Measurements from ENCODE around the gene WARS2. TPM values are rescaled to one million over a fixed set of nuclear protein-coding genes. Genes with fewer than 3 reads are reported as not detected.

The WARS2 gene
- polyA plus RNA-seq, 1 experiment, result 12.6 TPM

- H3K27me3 ChIP-seq (ENCODE audit: control insufficient read depth, insufficient read depth, low read length), result peaks cover 76% of the 10 kb centered on the region
- ChIA-PET POLR2A (no interaction called here), CTCF (no interaction called here)
- H3K9me3 ChIP-seq (ENCODE audit: control insufficient read depth, insufficient read depth, low read length), result peaks cover 20% of the 10 kb centered on the region; the same call in 1 of the 2 replicates
- no peak overlapping the region for H3K4me3 ChIP-seq (ENCODE audit: low read depth, low read length)
- no peak for DNase-seq (ENCODE audit: low read depth, low spot score)
- no peak for TF ChIP-seq CTCF (IDR thresholded peaks at IDR 0.05; ENCODE audit: low read depth, low read length)
- H3K27ac ChIP-seq (ENCODE audit: low read depth, low read length), result no peak overlapping the region
Measured at GRCh38 chr1:119006406-119007279, 133.8 kb downstream of the WARS2 start.

- no peak for TF ChIP-seq CTCF (IDR thresholded peaks at IDR 0.05; ENCODE audit: low read depth, low read length)
- DNase-seq (ENCODE audit: low read depth, low spot score), result no peak
- Histone ChIP-seq H3K27ac (ENCODE audit: low read depth, low read length) (no peak overlapping the region), H3K9me3 (ENCODE audit: control insufficient read depth, insufficient read depth, low read length) (peaks cover 20% of the 10 kb centered on the region; the same call in 1 of the 2 replicates), H3K4me3 (ENCODE audit: low read depth, low read length) (no peak overlapping the region), H3K27me3 (ENCODE audit: control insufficient read depth, insufficient read depth, low read length) (peaks cover 83% of the 10 kb centered on the region)
- ChIA-PET CTCF (no interaction called here), POLR2A (no interaction called here)
Measured at GRCh38 chr1:119005724-119006405, 134.6 kb downstream of the WARS2 start.

- POLR2A ChIA-PET, result no interaction called here
- H3K27me3 ChIP-seq (ENCODE audit: control insufficient read depth, insufficient read depth, low read length), result peaks cover 94% of the 10 kb centered on the region
- CTCF ChIA-PET, result no interaction called here
- no peak for TF ChIP-seq CTCF (IDR thresholded peaks at IDR 0.05; ENCODE audit: low read depth, low read length)
- no peak overlapping the region for H3K4me3 ChIP-seq (ENCODE audit: low read depth, low read length)
- no peak for DNase-seq (ENCODE audit: low read depth, low spot score)
- no peak overlapping the region for H3K27ac ChIP-seq (ENCODE audit: low read depth, low read length)
- H3K9me3 ChIP-seq (ENCODE audit: control insufficient read depth, insufficient read depth, low read length), result peaks cover 20% of the 10 kb centered on the region; the same call in 1 of the 2 replicates
Measured at GRCh38 chr1:119004781-119005180, 135.7 kb downstream of the WARS2 start.

GRCh38 chr1:119004129-119004527 lies 136.3 kb downstream of the WARS2 start:
- Histone ChIP-seq H3K4me3 (ENCODE audit: low read depth, low read length) (no peak overlapping the region), H3K27me3 (ENCODE audit: control insufficient read depth, insufficient read depth, low read length) (peaks cover 97% of the 10 kb centered on the region), H3K27ac (ENCODE audit: low read depth, low read length) (no peak overlapping the region), H3K9me3 (ENCODE audit: control insufficient read depth, insufficient read depth, low read length) (peaks cover 20% of the 10 kb centered on the region; the same call in 1 of the 2 replicates)
- POLR2A ChIA-PET, result no interaction called here
- TF ChIP-seq CTCF (IDR thresholded peaks at IDR 0.05; ENCODE audit: low read depth, low read length), result no peak
- DNase-seq (ENCODE audit: low read depth, low spot score), result no peak
- CTCF ChIA-PET, result no interaction called here

All from AG04450 (cell line).